Fibroblast of villous mesenchyme (primary cell): Measurements from ENCODE around the gene ZBTB16. TPM values are rescaled to one million over a fixed set of nuclear protein-coding genes. Genes with fewer than 3 reads are reported as not detected.

Experiments
- DNase-seq: peaks from one replicate; pipeline ENCODE4 v3.0.0-alpha.2; 2010; ENCODE audit warnings: low read depth
- H3K4me3 ChIP-seq: 2 replicates; pipeline ENCODE4 v1.5.1; 2011; ENCODE audit warnings: low read depth, mild to moderate bottlenecking, low read length
- CTCF ChIP-seq: IDR thresholded peaks from 2 replicates; pipeline ENCODE4 v1.5.1; 2012; ENCODE audit warnings: low read depth, mild to moderate bottlenecking, low read length; ENCODE audit not compliant: insufficient read depth
- total RNA-seq: library from RNA; depleted of rRNA; stranded (reverse); fragments of >200 nt; gene quantifications from 2 replicates; pipeline ENCODE4 v1.2.3, GENCODE V29; 2012

Gene ZBTB16
- total RNA-seq, 1 donor: 0.86 TPM

DNA sequence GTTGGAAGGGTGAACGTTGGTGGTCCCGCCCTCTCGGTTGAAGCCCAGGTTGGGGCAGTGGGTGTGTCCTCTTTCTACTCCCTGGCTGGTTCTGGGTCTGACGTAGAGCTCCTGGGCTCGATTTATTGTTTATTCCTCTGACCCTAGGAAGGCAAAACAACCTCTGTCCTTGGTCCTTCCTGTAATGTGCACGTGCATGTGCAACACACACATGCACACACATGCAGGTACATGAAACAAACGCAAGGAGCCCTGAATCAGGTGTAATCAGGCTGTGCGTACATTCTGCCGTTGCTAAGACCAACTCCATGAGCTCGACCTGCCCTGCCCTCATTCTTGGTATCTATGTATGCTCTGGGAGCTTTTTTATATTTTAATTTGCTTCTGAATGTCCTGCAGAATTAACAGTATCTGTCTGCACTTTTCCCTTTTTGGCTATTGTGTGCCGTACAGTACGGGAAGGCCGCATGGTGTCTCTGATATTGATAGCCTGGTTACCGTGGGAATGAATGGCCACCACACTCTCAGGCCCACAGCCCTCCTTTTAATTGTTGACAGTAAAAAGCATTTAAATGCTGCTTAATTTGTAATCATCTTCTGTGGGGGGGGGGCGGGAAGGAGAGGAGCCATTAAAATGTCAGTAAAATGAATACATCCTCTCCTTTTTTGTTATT, 170.7 kb downstream of the ZBTB16 start:
- H3K4me3 ChIP-seq: no peak overlapping the region
- no peak for TF ChIP-seq CTCF
- DNase-seq: no peak

- no peak for DNase-seq
- TF ChIP-seq CTCF: no peak
- H3K4me3 ChIP-seq: no peak overlapping the region
Observed at GRCh38 chr11:114232400-114233059, 173.0 kb downstream of the ZBTB16 start.

- TF ChIP-seq CTCF: no peak
- peak; percentile 73 for DNase-seq
- H3K4me3 ChIP-seq: no peak overlapping the region
Observed at GRCh38 chr11:114233755-114234154, 174.2 kb downstream of the ZBTB16 start.

- no peak for TF ChIP-seq CTCF
- DNase-seq: peak; percentile 51
- no peak overlapping the region for H3K4me3 ChIP-seq
Observed at GRCh38 chr11:114236829-114237228, 177.3 kb downstream of the ZBTB16 start.

DNA sequence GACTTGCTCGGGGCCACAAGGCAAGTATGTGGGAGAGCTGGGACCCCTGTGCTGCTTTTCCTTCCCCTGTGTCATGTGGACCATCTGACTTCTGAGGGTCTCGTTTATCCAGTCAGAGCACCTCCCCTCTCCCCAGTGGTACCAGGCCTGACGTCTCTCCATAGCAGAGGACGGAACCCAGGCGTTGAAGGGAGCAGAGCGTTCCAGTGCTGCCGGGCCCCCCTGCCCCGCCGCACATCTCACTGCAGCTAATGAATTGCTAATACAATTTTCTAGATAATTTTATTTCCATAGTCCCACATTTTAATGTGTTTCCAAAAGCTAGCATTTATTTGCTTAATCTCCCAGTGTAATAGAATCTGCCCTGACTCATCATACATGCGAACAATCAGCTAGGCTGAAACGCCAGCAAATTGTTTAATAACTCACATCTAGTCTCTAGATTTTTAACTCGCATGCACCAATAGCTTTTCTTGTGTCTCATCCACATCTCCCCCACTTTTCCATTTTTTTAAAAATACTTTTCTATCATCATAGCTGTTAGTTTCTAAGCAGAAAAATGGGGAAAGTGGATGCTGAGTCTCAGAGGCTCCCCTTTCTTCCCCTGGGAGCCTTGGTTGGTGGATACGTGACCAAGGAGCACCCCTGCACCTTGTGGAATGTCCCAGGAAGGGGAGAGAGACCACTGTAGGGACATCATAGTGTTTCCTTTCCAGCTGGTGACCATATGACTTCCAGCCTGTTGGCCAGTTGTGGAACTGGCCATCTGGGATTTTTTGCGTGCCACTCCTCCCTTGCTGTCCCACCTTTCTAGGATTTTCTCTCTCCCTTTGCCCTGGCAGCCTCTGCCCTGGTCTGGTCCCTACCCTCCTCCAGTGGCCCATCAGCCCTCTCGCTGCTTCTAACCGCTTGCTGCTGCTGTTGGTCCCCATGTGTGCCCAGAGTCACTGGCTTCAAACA, 178.1 kb downstream of the ZBTB16 start:
- no peak for DNase-seq
- no peak overlapping the region for H3K4me3 ChIP-seq

More for the DNA sequence above, 178.1 kb downstream of the ZBTB16 start:
- no peak for TF ChIP-seq CTCF
